NK-92 (cell line): ENCODE data around the gene RAMP3.
"Not testable (repeated sequence)": the region's sequence is repeated elsewhere in the genome, so short reads cannot be mapped to it uniquely, and the experiment has no call there.

Experiments
- DNase-seq: peaks from one replicate; lab custom pipeline; 2025; ENCODE audit not compliant: unreplicated experiment; lab: John Stamatoyannopoulos, UW

Gene RAMP3

DNA sequence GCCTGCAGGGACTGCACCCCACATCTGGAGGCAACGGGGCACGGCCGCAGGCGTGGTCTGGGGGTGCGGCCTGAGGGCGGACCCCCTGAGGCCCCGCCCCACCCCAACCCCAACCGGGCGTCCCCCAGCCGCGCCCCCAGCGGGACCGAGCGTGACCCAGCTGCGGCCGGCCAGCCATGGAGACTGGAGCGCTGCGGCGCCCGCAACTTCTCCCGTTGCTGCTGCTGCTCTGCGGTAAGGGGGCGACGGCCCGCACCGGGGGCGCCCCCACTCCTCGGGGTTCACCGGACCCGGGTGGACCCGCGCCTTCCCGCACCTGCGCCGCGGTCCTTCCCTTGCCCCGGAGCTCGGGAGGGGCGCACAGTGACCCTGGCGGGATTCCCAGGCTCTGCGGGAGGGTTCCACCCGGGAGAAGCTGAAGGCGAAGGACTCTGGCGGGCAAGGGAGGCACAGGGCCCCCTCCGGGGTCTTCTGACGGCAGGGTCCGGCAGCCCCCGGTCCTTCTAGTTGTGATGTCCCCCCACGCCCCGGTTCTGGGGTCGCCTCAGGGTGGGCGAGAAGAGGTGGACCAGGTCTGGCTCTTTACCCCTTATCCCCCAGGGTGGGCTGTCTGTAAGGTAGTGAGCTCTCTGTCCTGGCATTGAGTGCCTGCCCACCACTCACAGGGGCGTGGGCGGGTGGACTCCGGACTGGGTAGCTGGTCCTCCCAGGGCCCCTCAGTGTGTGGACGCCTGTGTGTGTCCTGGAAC is at the start of gene RAMP3:
Gene RAMP3 (plus strand): TSS at position 139 of the 749 bp plus-strand sequence. CDS start 38 bp downstream, at position 177.
- DNase-seq, result no peak

GRCh38 chr7:45108863-45109262 is 48.7 kb upstream of the RAMP3 start:
- no peak for DNase-seq

DNA sequence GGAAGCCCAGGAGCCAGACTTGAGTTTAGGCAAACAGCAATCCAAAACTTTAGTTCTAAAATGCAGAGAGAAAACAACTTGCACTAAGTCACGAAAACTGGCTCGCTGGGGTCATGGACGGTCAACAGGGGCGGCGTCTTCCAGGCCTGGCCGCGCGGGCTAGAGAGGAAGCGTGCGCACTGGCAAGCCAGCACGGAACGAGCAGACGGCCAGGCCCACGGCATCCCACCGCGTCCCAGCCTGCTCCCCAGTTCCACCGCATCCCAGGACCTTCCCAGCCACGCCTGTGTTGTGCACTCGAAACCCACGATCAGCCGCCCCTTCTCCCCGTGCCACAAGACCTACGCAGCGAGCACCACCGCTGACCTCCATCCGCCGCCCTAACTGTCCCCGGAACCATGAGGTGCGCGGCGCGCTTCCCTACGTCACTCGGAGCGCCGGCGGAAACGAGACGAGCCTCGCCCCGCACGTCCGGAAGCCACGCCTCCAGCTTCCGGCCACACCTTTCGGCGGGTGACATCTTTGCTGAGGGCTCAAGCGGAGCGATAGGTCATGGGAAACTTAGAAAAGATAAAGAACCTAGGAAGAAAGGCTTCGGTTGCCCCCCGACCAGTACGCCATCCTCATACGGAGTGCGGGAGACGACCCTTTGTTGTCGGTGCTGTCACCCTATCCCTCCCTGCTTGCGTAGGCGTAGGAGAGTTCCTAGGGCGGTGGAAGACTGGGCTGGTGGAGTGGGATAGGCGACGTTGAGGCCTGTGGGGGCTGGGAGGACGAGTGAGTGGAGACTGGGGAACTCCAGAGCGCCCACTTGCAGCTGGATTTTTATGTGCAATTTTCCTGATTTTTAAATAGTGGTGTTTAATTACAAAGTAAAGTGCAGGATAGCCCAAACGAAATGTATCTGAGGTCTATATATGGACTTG is 46.0 kb upstream of the RAMP3 start, which contains the start of gene TBRG4:
Gene TBRG4 (minus strand): TSS at position 400 of the 926 bp plus-strand sequence. CDS start 2,460 bp downstream, outside the sequence.
- DNase-seq, result peak; percentile 65

DNA sequence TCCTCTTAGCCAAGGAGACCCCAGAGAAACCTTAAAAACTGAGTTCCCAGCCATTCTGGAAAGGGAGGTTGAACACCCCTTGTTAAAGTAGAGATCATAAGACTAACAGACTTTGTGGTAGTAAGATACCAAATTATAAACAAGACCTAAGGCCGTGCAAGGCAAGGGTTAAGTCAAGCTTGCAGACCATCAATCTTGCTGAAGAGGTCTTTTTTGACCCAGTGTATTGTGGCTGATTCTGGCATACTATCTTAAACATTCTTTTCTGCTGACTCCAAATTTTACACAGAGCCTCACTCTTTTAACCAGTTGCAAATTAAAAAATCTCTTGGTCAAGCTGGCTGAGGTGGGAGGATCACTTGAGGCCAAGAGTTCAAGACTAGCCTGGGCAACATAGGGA is 44.9 kb upstream of the RAMP3 start:
- no peak for DNase-seq

GRCh38 chr7:45114257-45114656 is 43.3 kb upstream of the RAMP3 start:
- not testable (repeated sequence) for DNase-seq

DNA sequence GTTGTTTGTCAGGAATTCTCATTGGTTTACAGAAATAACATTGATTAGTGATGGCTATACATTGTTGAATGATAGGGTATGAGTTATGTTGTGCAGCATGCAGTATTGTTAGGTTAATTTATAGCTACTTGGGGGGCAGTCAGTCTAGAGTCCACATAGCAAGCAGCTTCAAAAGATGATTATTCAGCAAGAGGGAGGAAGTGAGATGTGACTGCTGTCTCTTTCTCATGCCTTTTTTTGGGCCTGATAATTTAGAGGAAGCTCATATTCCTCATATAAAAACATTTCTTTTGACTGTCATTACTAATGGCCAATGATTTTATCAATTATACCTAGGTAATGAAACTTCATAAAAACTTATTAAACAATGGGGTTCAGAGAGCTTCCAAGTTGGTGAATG is 42.7 kb upstream of the RAMP3 start:
- DNase-seq, result no peak

- no peak for DNase-seq
Observed at GRCh38 chr7:45116048-45116447, 41.5 kb upstream of the RAMP3 start.

GRCh38 chr7:45117582-45117981 is 40.0 kb upstream of the RAMP3 start:
- no peak for DNase-seq

DNA sequence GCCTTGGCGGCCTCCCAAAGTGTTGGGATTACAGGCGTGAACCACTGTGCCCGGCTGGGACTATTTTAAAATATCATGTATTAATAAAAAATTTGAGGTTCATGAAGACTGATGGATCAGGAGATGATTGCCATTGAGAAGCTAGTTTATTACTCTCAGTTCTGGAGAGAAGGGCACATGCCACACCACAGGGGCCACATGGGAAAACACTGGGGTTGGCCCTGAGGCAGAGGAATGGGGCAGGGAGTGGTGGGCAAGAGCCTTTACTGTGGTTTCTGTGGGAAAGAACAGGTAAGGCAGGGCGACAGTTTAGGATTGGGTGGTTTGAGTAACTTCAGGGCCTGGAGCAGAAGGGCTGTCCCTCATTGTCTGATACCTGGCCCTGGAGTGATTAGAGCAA is 39.3 kb upstream of the RAMP3 start:
- no peak for DNase-seq

DNA sequence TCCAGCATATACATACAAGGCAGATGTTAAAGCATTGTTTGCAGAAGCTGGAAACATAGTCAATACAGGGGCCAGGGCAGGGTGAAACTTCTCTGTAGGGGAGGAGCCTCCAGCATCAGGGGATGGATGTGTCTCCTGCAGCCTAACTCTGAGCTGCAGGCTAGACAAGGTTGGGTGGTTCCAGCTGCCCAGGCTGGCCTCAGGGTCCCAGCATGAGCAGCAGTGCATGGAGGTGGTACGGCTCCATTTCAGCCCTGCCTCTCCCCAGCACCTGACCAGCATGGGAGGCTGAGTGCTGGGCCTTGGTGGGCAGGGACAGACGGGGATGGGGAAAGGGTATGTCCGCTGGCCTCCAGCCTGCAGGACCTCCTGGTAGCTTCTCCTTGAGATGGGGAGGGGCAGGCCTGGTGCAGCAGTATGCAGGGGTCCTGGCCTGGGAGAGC is 38.7 kb upstream of the RAMP3 start:
- no peak for DNase-seq

- no peak for DNase-seq
Observed at GRCh38 chr7:45119550-45119949, 38.0 kb upstream of the RAMP3 start.

GRCh38 chr7:45122975-45123860 is 34.4 kb upstream of the RAMP3 start:
- no peak for DNase-seq

DNA sequence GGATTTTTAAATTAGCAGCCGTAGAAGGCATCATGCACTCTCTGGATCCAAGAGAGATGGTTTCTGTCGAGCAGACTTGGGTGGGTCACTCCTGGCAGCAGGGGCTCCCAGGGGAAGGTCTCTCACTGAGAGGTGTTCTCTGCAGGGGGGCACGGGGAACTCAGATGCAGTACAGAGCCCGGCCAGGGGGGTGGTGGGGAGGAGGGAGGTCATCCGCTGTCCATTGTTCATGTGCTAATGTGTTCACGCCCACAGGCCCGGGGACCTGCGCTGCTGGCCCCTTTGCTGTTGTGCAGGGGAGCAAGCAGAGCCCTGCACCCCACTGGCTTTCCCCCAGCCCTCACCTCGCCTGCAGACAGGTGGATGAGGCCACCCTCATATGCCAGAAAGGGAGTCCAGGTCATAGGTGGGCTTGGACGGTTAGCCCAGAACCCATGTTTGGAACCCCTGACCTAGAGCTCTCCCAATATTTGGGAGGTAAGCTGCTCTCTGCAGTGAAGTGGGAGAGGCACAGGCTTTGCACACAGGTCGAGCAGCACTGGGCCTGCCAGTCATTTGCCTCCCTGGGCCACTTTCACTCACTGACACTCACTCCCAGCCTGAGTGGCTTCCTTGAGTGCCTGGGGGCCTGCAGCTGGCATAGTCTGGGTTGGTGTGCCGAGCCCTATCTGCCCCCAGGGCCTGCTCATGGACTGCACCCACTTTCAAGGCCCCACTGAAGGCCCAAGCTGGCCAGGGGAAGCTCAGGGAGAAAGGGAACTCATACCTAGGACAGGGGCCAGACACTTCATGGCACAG is 33.5 kb upstream of the RAMP3 start:
- DNase-seq, result no peak

- DNase-seq, result no peak
Observed at GRCh38 chr7:45125193-45125904, 32.2 kb upstream of the RAMP3 start.

GRCh38 chr7:45126201-45126600 is 31.4 kb upstream of the RAMP3 start:
- no peak for DNase-seq

DNA sequence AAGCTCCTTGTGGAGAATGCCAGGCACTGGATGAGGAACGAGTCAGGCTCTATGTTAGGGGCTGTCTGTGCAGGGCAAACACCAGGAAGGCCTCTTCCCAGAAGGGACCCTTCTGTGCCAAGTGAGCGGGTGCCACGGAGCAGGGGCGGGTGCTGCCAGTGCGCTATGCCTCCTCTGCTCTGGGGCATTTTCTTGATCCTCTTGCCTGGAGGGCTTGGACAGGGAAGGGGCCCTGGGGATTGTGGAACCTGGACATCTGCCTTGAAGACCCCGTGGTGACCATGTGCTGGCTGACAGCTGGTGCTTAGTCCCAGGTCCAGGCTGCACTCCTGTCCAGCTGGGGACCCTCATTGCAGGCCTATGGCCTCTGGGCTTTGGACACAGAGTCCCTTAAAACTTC is 30.7 kb upstream of the RAMP3 start:
- no peak for DNase-seq

GRCh38 chr7:45129181-45129800 is 28.3 kb upstream of the RAMP3 start:
- DNase-seq, result no peak

DNA sequence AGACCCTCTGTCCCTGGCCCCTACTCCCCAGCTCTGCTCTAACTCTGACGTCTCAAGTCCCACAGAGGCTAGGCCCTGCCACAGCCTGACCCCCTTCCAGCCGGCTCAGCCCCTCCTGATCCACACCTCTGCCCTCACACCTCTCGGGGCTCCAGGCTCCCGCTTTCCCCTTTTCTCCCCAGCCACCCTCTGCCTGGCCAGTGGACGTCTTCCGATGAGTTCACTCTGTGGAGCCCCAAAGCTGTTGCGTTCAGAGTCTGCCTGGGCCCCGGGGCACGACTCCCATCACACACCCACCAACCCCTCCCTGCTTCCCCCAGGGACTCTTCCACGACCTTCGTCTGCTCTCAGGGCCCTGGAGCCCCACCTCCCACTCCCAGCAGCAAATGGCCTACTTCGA is 27.7 kb upstream of the RAMP3 start:
- DNase-seq, result no peak

- no peak for DNase-seq
Observed at GRCh38 chr7:45130910-45131309, 26.7 kb upstream of the RAMP3 start.
